GM18511 (cell line): ENCODE results near the gene WNK3.

Source experiments
- ATAC-seq: cut with Tn5 transposase; IDR thresholded peaks from one replicate; pipeline ENCODE4 v1.9.1; 2021; ENCODE audit warnings: mild to moderate bottlenecking, moderate library complexity; ENCODE audit not compliant: unreplicated experiment

The WNK3 gene

DNA sequence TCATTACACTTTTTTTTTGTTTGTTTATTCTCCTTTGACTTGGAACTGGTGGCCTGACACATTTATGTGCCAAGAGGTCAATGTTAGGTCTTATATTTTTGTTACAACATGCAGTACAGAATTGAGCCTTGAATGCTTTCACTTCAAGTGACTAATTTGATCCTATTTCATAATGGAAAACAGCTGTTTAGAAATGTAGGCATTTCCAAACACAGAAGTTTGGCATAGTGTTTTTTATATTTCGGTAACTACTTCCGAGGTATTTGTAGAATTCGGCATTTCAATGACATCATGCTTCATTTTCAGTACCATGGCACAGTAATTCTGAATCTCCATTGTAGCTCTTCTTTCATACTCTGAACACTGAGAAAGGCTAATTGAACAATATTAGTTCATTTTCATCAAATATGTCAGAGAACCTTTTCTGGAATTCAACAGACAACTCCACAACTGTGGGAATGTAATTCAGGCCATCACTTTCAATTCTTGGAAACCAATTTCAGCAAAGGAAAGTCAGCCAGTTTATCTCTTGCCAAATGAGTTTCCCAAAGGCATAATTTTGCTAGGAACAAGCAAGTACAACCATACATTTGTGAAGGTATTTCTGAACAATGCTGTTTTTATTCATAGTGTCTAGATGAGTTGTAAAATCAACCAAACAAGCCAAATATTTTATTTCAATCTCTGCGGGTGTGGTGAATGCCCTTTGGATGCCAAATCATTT, 186.2 kb downstream of the WNK3 start:
- ATAC-seq = no peak

DNA sequence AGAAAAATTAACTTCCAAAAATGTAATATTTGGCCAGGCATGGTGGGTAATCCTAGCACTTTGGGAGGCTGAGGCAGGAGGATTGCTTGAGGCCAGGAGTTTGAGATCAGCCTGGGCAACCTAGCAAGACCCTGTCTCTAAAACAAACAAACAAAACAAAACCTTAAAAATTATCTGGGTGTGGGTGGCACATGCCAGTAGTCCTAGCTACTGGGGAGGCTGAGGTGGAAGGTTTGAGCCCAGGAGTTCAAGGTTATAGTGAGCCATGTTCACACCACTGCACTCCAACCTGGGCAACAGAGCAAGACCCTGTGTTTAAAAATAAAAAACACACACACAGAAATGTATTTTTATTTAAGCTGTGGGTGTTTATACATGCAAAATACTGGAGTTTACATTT, 186.8 kb downstream of the WNK3 start:
- no peak for ATAC-seq

DNA sequence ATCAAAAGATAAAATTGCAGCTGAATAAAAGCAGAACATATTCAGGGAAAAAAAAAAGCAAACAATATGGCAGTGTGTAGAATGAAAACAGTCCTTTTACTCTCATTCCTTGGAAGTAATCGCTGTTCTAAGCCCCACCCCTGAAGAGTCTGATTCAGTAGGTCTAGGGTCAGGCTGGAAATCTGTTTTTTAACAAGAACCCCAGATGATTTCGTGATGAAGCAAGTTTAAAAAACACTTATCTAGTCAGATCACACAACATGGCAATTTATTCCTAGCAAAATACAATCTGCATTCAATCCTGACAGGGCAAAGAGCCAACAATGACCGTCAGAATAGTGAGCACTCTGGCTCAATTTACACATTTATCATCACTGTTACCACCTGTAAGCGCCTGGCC, 190.9 kb downstream of the WNK3 start:
- ATAC-seq = no peak

DNA sequence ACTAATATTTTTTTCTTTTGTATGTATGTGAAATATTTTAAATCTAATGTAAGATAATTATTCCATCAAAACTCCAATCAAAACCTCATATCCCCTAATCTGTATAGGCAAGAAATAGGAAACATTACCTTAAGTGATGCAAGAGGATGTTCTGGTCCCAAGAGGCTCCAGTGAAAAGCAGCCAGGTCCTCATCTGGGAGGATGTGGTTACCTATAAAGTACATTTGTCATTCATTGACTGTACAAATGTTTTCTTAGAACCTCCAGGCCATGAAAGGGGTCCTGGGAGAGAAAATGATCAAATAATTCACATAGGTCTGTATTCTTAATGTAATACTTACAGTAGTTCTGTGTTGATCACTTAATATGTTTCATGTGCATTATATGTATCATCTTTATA, 200.3 kb downstream of the WNK3 start:
- no peak for ATAC-seq
